ENCODE measurements around the gene GFPT2.
A peak's percentile ranks its signal among the peaks of the same experiment; 100 is the strongest.

- TF ChIP-seq POLR2A (IDR thresholded peaks at IDR 0.05) = no peak
- TF ChIP-seq, protein P1, sequence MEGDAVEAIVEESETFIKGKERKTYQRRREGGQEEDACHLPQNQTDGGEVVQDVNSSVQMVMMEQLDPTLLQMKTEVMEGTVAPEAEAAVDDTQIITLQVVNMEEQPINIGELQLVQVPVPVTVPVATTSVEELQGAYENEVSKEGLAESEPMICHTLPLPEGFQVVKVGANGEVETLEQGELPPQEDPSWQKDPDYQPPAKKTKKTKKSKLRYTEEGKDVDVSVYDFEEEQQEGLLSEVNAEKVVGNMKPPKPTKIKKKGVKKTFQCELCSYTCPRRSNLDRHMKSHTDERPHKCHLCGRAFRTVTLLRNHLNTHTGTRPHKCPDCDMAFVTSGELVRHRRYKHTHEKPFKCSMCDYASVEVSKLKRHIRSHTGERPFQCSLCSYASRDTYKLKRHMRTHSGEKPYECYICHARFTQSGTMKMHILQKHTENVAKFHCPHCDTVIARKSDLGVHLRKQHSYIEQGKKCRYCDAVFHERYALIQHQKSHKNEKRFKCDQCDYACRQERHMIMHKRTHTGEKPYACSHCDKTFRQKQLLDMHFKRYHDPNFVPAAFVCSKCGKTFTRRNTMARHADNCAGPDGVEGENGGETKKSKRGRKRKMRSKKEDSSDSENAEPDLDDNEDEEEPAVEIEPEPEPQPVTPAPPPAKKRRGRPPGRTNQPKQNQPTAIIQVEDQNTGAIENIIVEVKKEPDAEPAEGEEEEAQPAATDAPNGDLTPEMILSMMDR (IDR thresholded peaks at IDR 0.05) = peak; percentile 11 to 41 (median 33)
Measured at GRCh38 chr5:180332051-180332517, 21.1 kb downstream of the GFPT2 start.
